Measurements from ENCODE around the gene HOXD3.

The HOXD3 gene

DNA sequence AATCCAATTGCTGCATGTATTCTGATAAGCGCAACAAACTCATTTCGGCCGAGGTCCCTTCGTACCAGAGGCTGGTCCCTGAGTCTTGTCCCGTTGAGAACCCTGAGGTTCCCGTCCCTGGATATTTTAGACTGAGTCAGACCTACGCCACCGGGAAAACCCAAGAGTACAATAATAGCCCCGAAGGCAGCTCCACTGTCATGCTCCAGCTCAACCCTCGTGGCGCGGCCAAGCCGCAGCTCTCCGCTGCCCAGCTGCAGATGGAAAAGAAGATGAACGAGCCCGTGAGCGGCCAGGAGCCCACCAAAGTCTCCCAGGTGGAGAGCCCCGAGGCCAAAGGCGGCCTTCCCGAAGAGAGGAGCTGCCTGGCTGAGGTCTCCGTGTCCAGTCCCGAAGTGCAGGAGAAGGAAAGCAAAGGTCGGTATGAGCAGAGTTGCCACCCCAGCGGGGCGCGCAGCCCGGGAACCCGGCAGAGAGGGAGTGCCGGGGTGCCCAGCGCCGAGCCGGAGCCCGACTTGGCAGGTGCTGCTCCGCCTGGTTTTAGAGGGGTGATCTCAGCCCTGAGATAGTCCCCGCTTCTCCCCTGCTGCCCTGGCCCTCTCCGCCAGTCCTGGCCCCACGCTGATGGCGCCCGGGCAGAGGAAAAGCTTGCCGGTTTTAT, 39.8 kb upstream of the HOXD3 start:
- Mint-ChIP-seq H3K27me3 (peaks cover 92% of the 10 kb centered on the region), H3K4me3 (no peak overlapping the region), H3K27ac (no peak overlapping the region), H3K36me3 (ENCODE audit: low read depth) (peaks cover 9% of the 10 kb centered on the region), H3K4me1 (ENCODE audit: low read depth) (no peaks in the 10 kb centered on the region), H3K9me3 (peaks cover 10% of the 10 kb centered on the region)

DNA sequence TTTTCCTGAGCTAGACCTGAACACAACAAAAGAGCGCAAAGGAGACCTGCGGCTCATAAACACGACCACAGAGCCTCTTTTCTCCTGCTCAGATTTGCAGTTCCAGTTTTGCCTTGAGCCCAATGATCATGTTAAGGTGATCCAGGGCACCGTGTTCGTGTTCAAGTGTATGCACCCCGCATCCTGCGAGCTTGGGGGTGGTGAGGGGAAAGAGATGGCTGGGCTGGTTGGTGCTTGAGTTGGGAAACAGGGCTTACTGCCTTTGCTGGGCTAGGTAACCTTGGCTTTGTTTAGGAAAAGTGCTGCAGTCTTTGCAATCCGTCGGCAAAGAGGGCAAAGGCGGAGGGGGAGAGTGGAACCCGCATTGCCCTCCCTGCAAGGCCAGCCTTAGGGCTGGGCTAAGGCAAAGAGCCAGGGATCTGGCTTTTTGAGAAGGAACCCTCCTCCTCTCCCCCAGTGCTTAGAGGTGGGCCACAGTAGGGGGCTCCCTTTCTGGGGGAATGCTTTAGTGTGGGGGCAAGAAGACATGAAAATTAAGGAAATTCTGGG, 39.2 kb upstream of the HOXD3 start:
- H3K27me3 Mint-ChIP-seq, result peaks cover 86% of the 10 kb centered on the region
- no peaks in the 10 kb centered on the region for H3K4me1 Mint-ChIP-seq (ENCODE audit: low read depth)
- H3K4me3 Mint-ChIP-seq, result no peak overlapping the region
- peaks cover 9% of the 10 kb centered on the region for H3K36me3 Mint-ChIP-seq (ENCODE audit: low read depth)
- no peak overlapping the region for H3K27ac Mint-ChIP-seq
- peaks cover 10% of the 10 kb centered on the region for H3K9me3 Mint-ChIP-seq

DNA sequence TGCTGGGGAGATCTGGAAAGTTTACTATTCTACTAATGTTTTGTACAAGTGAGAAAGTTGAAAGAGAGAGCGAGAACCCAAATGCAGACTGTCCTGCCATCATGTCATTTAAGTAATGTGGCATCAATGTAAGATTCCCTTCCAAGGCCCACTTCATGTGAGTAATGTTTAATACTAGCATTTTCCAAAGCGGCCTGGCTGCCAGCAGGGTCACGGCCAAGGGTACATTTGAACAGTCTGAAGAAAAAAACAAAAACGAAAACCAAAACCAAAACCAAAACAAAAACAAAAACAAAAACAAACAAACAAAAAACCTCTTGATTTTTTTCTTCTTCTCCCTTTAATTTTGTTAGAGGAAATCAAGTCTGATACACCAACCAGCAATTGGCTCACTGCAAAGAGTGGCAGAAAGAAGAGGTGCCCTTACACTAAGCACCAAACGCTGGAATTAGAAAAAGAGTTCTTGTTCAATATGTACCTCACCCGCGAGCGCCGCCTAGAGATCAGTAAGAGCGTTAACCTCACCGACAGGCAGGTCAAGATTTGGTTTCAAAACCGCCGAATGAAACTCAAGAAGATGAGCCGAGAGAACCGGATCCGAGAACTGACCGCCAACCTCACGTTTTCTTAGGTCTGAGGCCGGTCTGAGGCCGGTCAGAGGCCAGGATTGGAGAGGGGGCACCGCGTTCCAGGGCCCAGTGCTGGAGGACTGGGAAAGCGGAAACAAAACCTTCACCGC, 38.3 kb upstream of the HOXD3 start:
- H3K27me3 Mint-ChIP-seq, result peaks cover 82% of the 10 kb centered on the region
- no peak overlapping the region for H3K27ac Mint-ChIP-seq
- peaks cover 4% of the 10 kb centered on the region for H3K4me1 Mint-ChIP-seq (ENCODE audit: low read depth)
- H3K36me3 Mint-ChIP-seq (ENCODE audit: low read depth), result peaks cover 9% of the 10 kb centered on the region
- H3K9me3 Mint-ChIP-seq, result peaks cover 6% of the 10 kb centered on the region
- H3K4me3 Mint-ChIP-seq, result no peak overlapping the region

DNA sequence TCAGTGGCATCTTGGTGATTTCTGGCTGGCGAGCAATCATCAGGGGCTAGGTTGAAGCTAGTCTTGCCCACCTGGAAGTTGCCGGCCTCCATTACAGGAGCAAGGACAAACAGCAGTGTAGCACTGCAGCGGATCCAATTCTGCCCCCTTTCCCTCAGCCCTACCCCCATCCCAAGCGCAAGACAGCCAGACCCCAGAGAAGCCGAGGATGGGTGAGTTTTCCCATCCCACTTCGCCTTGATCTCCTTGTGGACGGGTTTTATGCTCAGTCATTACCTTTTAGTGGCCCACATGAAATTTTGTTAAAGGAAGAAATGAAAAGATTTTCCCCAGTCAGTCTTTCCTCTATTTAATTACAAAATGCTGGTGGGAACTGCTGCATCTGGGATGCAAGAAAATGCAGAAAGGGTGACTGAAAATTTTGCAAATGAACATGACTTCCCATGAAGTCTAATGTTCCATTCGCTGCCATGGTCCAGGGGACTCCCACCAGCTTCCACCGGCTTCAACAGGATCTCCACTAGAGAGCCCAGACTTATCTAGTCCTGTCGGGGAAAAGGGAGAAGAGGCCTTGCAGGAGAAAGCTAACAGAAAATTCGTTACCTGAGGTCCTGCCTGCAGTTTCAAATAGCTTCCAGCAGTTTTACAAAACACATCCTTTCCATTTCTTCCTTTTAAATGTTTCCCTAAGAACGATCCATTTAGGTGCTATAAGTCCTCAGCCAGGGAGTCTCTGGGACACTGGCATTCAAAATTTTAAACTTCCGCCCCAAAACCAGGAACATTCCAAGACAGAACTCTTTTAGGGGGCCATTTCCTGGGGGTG, 36.5 kb upstream of the HOXD3 start:
- Mint-ChIP-seq H3K4me3 (no peak overlapping the region), H3K9me3 (peaks cover 6% of the 10 kb centered on the region), H3K27me3 (peaks cover 80% of the 10 kb centered on the region), H3K4me1 (ENCODE audit: low read depth) (peaks cover 6% of the 10 kb centered on the region), H3K27ac (no peak overlapping the region), H3K36me3 (ENCODE audit: low read depth) (peaks cover 9% of the 10 kb centered on the region)

DNA sequence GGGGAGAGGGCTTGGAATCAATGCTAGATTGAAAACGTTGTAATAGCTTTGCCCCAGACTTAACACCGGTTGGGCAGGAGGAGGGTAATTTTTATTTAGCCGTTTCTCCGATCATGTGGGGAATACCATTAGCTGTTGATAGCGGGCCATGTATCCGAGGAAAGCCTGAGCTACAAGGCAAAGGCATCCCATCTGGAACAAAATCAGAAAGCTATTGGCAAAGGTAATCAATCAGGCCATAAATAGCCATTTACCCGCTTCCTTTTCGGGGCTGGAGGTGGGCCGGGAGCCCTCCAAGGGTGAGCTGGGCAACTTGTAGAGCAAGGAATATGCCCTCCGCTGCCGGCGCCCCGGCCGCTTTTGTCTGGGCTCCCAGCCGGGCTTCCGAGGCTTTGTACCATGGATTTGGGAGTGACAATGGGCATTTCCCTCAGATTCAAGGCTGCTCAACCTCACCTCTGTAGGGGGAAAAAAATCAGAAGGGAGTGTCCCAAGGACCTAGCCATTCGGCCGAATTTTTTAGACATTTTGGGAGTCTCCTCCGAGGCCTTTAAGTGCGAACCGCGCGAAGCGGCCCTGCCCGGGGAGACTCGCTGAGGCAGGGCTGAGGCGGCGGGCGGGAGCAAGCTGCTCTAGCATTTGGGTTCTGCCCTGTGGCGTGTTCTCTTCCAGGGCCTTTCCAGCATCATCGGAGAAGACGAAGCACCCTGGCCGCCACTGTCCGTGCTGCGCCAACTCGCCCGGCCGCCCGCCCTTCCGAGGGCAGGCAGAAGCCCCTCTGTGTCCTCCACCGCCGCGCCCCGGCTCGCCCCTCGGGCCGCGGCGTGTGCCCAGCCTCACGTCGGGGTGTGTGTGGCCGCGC, 35.7 kb upstream of the HOXD3 start:
- Mint-ChIP-seq H3K27me3 (peaks cover 81% of the 10 kb centered on the region), H3K9me3 (peaks cover 6% of the 10 kb centered on the region), H3K4me3 (no peak overlapping the region), H3K36me3 (ENCODE audit: low read depth) (peaks cover 9% of the 10 kb centered on the region), H3K27ac (peak overlapping the region; percentile 26), H3K4me1 (ENCODE audit: low read depth) (peaks cover 6% of the 10 kb centered on the region)

DNA sequence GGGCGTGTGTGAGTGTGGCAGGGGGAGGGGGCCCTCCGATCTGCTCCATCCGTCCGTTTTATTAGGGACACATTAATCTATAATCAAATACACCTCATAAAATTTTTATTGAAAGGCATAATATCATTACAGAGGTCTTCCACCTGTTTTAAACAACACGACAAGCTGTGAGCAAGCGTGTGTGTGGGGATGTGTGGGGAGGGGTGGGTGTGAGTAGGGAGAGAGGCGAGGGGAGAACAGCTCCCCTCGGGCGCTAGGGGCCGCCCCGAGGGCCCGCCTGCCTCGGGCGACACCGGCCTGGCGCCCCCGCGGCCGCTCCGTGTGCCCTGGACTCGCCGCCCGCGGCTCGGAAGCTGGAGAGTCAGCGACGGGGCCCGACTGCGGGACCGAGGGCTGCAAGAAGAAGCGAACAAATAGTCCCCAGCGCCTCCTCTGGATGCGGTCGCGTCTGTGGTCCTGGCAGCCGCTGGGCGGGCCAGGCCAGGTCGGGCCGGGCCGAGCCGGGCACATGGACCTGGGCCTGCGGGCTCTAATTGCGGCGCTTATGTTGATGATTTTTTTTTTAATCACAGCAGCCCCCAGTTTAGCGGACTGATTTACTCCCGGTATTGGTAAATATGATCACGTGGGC, 34.9 kb upstream of the HOXD3 start:
- H3K4me3 Mint-ChIP-seq, result peak overlapping the region; percentile 60
- H3K4me1 Mint-ChIP-seq (ENCODE audit: low read depth), result peaks cover 6% of the 10 kb centered on the region
- peaks cover 3% of the 10 kb centered on the region for H3K9me3 Mint-ChIP-seq
- H3K36me3 Mint-ChIP-seq (ENCODE audit: low read depth), result peaks cover 4% of the 10 kb centered on the region
- no peak overlapping the region for H3K27ac Mint-ChIP-seq
- peaks cover 81% of the 10 kb centered on the region for H3K27me3 Mint-ChIP-seq

DNA sequence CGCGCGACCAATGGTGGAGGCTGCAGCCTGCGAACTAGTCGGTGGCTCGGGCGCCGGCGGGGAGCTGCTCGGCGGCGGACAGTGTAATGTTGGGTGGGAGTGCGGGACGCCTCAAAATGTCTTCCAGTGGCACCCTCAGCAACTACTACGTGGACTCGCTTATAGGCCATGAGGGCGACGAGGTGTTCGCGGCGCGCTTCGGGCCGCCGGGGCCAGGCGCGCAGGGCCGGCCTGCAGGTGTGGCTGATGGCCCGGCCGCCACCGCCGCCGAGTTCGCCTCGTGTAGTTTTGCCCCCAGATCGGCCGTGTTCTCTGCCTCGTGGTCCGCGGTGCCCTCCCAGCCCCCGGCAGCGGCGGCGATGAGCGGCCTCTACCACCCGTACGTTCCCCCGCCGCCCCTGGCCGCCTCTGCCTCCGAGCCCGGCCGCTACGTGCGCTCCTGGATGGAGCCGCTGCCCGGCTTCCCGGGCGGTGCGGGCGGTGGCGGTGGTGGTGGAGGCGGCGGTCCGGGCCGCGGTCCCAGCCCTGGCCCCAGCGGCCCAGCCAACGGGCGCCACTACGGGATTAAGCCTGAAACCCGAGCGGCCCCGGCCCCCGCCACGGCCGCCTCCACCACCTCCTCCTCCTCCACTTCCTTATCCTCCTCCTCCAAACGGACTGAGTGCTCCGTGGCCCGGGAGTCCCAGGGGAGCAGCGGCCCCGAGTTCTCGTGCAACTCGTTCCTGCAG, 34.3 kb upstream of the HOXD3 start, which contains the start of gene HOXD9:
TSS of gene HOXD9 (plus strand) at position 37 of the 728 bp plus-strand sequence. CDS start at position 87, 50 bp downstream.
- Mint-ChIP-seq H3K36me3 (ENCODE audit: low read depth) (peaks cover 4% of the 10 kb centered on the region), H3K4me3 (peak within 1 kb of the TSS; percentile 60), H3K27me3 (peaks cover 83% of the 10 kb centered on the region), H3K4me1 (ENCODE audit: low read depth) (peaks cover 8% of the 10 kb centered on the region), H3K9me3 (peaks cover 3% of the 10 kb centered on the region), H3K27ac (peak within 1 kb of the TSS; percentile 45)

DNA sequence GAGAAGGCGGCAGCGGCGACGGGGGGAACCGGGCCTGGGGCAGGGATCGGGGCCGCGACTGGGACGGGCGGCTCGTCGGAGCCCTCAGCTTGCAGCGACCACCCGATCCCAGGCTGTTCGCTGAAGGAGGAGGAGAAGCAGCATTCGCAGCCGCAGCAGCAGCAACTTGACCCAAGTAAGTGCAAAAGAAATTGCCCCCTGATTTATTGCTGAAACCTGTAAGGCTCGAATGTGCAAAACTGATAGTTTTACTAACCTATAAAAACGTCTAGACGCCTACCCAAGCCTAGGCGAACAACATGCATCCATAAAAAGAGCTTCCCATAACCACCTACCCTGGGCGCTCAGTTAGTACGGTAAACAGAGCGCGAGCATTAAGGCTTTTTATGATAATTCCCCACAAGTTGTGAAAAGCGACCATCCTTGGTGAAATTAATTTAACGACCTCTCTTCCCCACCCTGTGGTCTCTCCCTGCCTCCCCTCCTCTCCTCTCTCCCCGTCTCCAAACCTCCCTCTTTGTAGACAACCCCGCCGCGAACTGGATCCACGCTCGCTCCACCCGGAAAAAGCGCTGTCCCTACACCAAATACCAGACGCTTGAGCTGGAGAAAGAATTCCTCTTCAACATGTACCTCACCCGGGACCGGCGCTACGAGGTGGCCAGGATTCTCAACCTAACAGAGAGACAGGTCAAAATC, 33.5 kb upstream of the HOXD3 start:
- Mint-ChIP-seq H3K27me3 (peaks cover 83% of the 10 kb centered on the region), H3K4me1 (ENCODE audit: low read depth) (peaks cover 15% of the 10 kb centered on the region), H3K9me3 (peaks cover 3% of the 10 kb centered on the region), H3K36me3 (ENCODE audit: low read depth) (peaks cover 4% of the 10 kb centered on the region), H3K27ac (peak overlapping the region; percentile 45), H3K4me3 (peak overlapping the region; percentile 23)

DNA sequence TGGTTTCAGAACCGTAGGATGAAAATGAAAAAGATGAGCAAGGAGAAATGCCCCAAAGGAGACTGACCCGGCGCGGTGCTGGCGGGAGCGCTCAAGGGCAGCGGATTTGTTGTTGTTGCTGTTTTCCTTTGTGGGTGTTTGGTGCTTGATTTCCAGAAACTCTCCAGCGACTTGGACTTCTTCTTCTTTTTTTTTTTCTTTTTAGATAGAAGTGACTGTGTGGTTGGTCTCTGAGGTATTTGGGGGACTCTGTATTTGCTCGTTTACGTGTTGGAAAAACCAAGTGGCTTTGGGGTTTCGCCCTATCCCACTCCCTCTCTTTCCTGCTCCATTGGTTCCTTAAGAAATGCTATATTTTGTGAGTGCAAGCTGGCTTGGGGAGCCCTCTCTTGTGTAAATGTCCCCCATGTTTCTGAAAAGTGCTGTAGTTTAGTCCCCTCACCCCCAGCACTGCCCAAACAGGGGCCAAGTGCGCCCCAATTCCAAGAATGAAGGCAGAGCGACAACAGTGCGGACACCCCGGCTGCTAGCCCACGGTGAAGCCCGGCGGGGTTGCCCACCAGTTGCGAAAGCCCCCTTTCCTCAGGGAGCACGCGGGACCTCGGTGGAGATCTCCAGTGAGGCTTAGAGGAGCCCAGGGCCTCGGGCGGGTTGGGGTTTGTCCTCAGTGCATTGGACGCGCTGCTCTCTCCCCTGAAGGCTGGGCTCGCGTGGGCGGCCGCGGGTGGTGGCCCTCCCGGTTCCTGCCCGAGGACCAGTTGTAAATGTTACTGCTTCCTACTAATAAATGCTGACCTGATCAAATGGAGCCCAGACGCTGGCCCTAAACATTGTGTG, 32.8 kb upstream of the HOXD3 start:
- Mint-ChIP-seq H3K9me3 (no peaks in the 10 kb centered on the region), H3K4me3 (no peak overlapping the region), H3K27ac (no peak overlapping the region), H3K36me3 (ENCODE audit: low read depth) (no peaks in the 10 kb centered on the region), H3K4me1 (ENCODE audit: low read depth) (peaks cover 22% of the 10 kb centered on the region), H3K27me3 (peaks cover 83% of the 10 kb centered on the region)

DNA sequence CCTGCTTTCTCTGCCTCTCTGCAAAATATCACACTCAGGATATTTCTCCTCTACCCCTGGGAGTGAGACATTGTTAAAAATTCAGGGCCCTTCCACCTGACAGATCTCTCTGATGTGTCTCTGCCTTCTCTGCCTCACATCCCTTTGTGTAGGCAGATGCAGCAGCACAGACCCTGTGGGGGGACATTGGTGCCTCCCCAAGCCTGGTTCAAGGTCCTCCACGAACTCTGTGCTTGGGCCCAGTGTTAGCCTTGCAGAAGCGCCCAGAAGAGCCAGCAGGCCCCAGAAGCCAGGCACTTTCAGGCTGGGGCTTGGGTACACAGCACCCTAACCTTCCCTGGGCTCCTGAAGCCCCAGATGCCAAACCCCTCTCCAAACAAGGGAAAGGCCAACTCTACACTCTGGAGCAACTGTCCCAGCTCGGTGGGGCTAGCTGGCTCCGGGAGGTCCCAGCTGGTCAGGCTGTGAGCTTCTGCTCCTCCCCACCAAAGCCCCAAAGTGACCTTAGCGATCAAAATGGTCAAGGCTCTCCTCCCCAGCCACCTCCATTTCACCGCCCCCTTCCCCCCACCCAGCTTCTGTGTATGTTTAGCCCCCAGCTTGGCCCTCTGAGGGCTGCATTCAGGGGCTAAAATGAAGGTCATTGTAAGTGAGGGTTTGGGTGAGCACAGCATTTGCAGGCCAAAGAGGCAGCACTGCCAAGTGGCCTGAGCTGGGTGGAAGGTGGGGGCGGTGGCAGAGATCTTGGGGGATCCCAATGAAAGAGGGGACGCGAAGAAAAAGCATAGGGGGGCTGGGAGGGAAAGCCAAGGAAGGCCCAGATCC, 31.9 kb upstream of the HOXD3 start:
- no peaks in the 10 kb centered on the region for H3K9me3 Mint-ChIP-seq
- H3K27me3 Mint-ChIP-seq, result peaks cover 75% of the 10 kb centered on the region
- no peak overlapping the region for H3K4me3 Mint-ChIP-seq
- no peak overlapping the region for H3K27ac Mint-ChIP-seq
- H3K36me3 Mint-ChIP-seq (ENCODE audit: low read depth), result no peaks in the 10 kb centered on the region
- H3K4me1 Mint-ChIP-seq (ENCODE audit: low read depth), result peaks cover 22% of the 10 kb centered on the region

DNA sequence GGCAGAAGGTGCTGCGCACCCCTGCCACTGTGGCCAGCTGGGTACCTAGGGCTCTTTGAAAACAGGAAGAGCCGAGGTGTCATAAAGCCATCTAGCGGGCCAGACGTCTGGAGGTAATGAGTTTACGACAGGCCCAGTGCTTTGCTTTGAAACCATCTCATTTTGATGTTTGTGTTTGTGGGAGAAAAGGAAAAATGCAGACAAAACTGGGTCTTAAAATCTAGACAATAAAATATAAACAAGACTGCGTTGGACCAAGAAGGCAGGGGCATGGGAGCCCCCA, 31.4 kb upstream of the HOXD3 start:
- Mint-ChIP-seq H3K9me3 (no peaks in the 10 kb centered on the region), H3K36me3 (ENCODE audit: low read depth) (peaks cover under 1% of the 10 kb centered on the region), H3K4me1 (ENCODE audit: low read depth) (peaks cover 24% of the 10 kb centered on the region), H3K27ac (no peak overlapping the region), H3K27me3 (peaks cover 71% of the 10 kb centered on the region), H3K4me3 (no peak overlapping the region)
